ENCODE results near the gene TFEB.

GRCh38 chr6:41727705-41728072, 7.7 kb downstream of the TFEB start:
- TF ChIP-seq CTCF (IDR thresholded peaks at IDR 0.05) (no peak), POLR2A (IDR thresholded peaks at IDR 0.05) (no peak)
